Subcutaneous adipose tissue (tissue), 4 donors: Measurements from ENCODE around the gene SMIM44. TPM values are rescaled to one million over a fixed set of nuclear protein-coding genes. Genes with fewer than 3 reads are reported as not detected.

Experiments
- CTCF ChIP-seq: fragments of 450-650 bp; IDR thresholded peaks from one replicate; pipeline ENCODE4 v1.5.1; 2016; ENCODE audit warnings: low read depth, mild to moderate bottlenecking, control low read depth, antibody characterized with exemption, moderate library complexity
- total RNA-seq, 4 donors: library from RNA; depleted of rRNA; stranded (reverse); fragments of >200 nt; gene quantifications; one replicate each; pipeline ENCODE4 v1.1.0, GENCODE V29; 2016

SMIM44 gene
- total RNA-seq, 4 donors from 2014 or later: not detected

- no peak for TF ChIP-seq CTCF
Measured at GRCh38 chr19:3494559-3494958, 11.3 kb upstream of the SMIM44 start.

- no peak for TF ChIP-seq CTCF
Measured at GRCh38 chr19:3494051-3494450, 10.8 kb upstream of the SMIM44 start.

GRCh38 chr19:3493651-3494050 lies 10.4 kb upstream of the SMIM44 start:
- TF ChIP-seq CTCF: no peak

- TF ChIP-seq CTCF: no peak
Measured at GRCh38 chr19:3492919-3493318, 9.7 kb upstream of the SMIM44 start.

- no peak for TF ChIP-seq CTCF
Measured at GRCh38 chr19:3492131-3492839, 9.0 kb upstream of the SMIM44 start.

GRCh38 chr19:3491396-3492119 lies 8.3 kb upstream of the SMIM44 start:
- no peak for TF ChIP-seq CTCF

GRCh38 chr19:3482507-3483225 lies 575 bp downstream of the SMIM44 start:
- TF ChIP-seq CTCF: no peak
